Endometrium (tissue), 2 donors: ENCODE data around the gene RAB27A.
"Not testable (repeated sequence)": the region's sequence is repeated elsewhere in the genome, so short reads cannot be mapped to it uniquely, and the experiment has no call there.

ENCODE experiments used
- FAIRE-seq: peaks from 2 replicates; lab custom pipeline; 2012; peaks lifted over from hg19 to GRCh38; lab: Jason Lieb, UNC
- donor health status: control.
- donor health status: control.

RAB27A gene

GRCh38 chr15:55281517-55282228 lies 7.9 kb downstream of the RAB27A start:
- FAIRE-seq, result no peak

- not testable (repeated sequence) for FAIRE-seq
These were observed 9.0 kb downstream of the RAB27A start for GRCh38 chr15:55280589-55280988.

GRCh38 chr15:55279746-55280351 lies 9.8 kb downstream of the RAB27A start:
- FAIRE-seq, result no peak

GRCh38 chr15:55279100-55279745 lies 10.4 kb downstream of the RAB27A start:
- no peak for FAIRE-seq

GRCh38 chr15:55277715-55278114 lies 11.9 kb downstream of the RAB27A start:
- FAIRE-seq, result no peak

GRCh38 chr15:55277116-55277564 lies 12.5 kb downstream of the RAB27A start:
- no peak for FAIRE-seq

- no peak for FAIRE-seq
These were observed 13.3 kb downstream of the RAB27A start for GRCh38 chr15:55276324-55276723.

- FAIRE-seq, result no peak
These were observed 19.3 kb downstream of the RAB27A start for GRCh38 chr15:55270291-55270690.

GRCh38 chr15:55268176-55268695 lies 21.4 kb downstream of the RAB27A start:
- FAIRE-seq, result no peak

GRCh38 chr15:55267401-55268175 lies 22.0 kb downstream of the RAB27A start:
- no peak for FAIRE-seq

GRCh38 chr15:55266547-55266946 lies 23.1 kb downstream of the RAB27A start:
- FAIRE-seq, result no peak

- no peak for FAIRE-seq
These were observed 29.0 kb downstream of the RAB27A start for GRCh38 chr15:55260562-55261131.

- FAIRE-seq, result no peak
These were observed 31.7 kb downstream of the RAB27A start for GRCh38 chr15:55257938-55258337.

- no peak for FAIRE-seq
These were observed 32.5 kb downstream of the RAB27A start for GRCh38 chr15:55257012-55257670.

- no peak for FAIRE-seq
These were observed 33.2 kb downstream of the RAB27A start for GRCh38 chr15:55256281-55257011.

GRCh38 chr15:55255714-55256113 lies 33.9 kb downstream of the RAB27A start:
- no peak for FAIRE-seq

GRCh38 chr15:55254916-55255679 lies 34.5 kb downstream of the RAB27A start:
- FAIRE-seq, result no peak

GRCh38 chr15:55253580-55253979 lies 36.0 kb downstream of the RAB27A start:
- no peak for FAIRE-seq

GRCh38 chr15:55252201-55252600 lies 37.4 kb downstream of the RAB27A start:
- not testable (repeated sequence) for FAIRE-seq

GRCh38 chr15:55250941-55251340 lies 38.7 kb downstream of the RAB27A start:
- FAIRE-seq, result no peak
